GM12878 (cell line): Measurements from ENCODE around the gene MDH1. TPM values are rescaled to one million over a fixed set of nuclear protein-coding genes. Genes with fewer than 3 reads are reported as not detected.

Source experiments
- ATAC-seq: fragments of 200-7000 bp; cut with Tn5 transposase; 3 replicates; pipeline ENCODE4 v1.9.1; 2020; ENCODE audit warnings: mild to moderate bottlenecking, moderate library complexity
- BruUV-seq: library from RNA; stranded (reverse); fragments of 400-500 nt; replicated peaks from 2 replicates; lab custom pipeline; 2021; lab: Mats Ljungman, UMichigan
- CTCF ChIA-PET: fragments of 300-600 bp; sonication (Branson Sonifier 250); formaldehyde crosslinking; extraction: SDS; loops from one replicate; lab custom pipeline; 2021; ENCODE audit warnings: inconsistent platforms; lab: Yijun Ruan, JAX
- POLR2A ChIA-PET: fragments of 350-600 bp; formaldehyde crosslinking; extraction: SDS; loops from one replicate; lab custom pipeline; 2021; ENCODE audit warnings: inconsistent platforms; lab: Charles Lee
- RAD21 ChIA-PET: fragments of 300-600 bp; sonication (Branson Sonifier 250); formaldehyde crosslinking; loops from one replicate; lab custom pipeline; 2023; ENCODE audit warnings: antibody characterized with exemption; ENCODE audit not compliant: unreplicated experiment; lab: Charles Lee
- SMC1A ChIA-PET: fragments of 300-600 bp; sonication (Branson Sonifier 250); formaldehyde crosslinking; loops from one replicate; lab custom pipeline; 2023; ENCODE audit not compliant: unreplicated experiment, uncharacterized antibody; lab: Charles Lee
- DNase-seq: peaks from one replicate; pipeline ENCODE4 v3.0.0-alpha.2; 2011; ENCODE audit warnings: low read depth, low spot score
- FAIRE-seq: peaks from 3 replicates; lab custom pipeline; 2011; peaks lifted over from hg19 to GRCh38; lab: Jason Lieb, UNC
- H2AFZ ChIP-seq: 2 replicates; pipeline ENCODE4 v1.6.0; 2011; ENCODE audit warnings: low read depth, low read length, control low read depth; ENCODE audit not compliant: control insufficient read depth
- H3K27ac ChIP-seq: 2 replicates; pipeline ENCODE4 v1.5.1; 2011; ENCODE audit warnings: control low read depth; ENCODE audit not compliant: control insufficient read depth, insufficient read depth
- H3K27me3 ChIP-seq, 2 experiments: replicated peaks in 1 of 2; 2 replicates each; pipeline versions ENCODE4 v1.6.0 to v1.6.1; 2011; ENCODE audit warnings: low read length in 1 of 2; ENCODE audit not compliant: control insufficient read depth in 2 of 2, insufficient read depth in 2 of 2
- H3K36me3 ChIP-seq, 2 experiments: 2 replicates each; pipeline ENCODE4 v1.5.1; 2011; ENCODE audit warnings: low read length in 1 of 2; ENCODE audit not compliant: control insufficient read depth in 2 of 2, insufficient read depth in 2 of 2
- H3K4me1 ChIP-seq: 2 replicates; pipeline ENCODE4 v1.6.1; 2011; ENCODE audit warnings: mild to moderate bottlenecking, low read length, moderate library complexity, mixed read lengths; ENCODE audit not compliant: control insufficient read depth, insufficient read depth
- H3K4me2 ChIP-seq: 2 replicates; pipeline ENCODE4 v1.6.0; 2011; ENCODE audit warnings: control low read depth; ENCODE audit not compliant: control insufficient read depth, insufficient read depth
- H3K4me3 ChIP-seq: fragments of 200-600 bp; sonication (generic); 2 replicates; pipeline ENCODE4 v1.5.1; 2016
- H3K79me2 ChIP-seq: 2 replicates; pipeline ENCODE4 v1.6.0; 2011; ENCODE audit warnings: low read length; ENCODE audit not compliant: control insufficient read depth, insufficient read depth
- H3K9ac ChIP-seq: 2 replicates; pipeline ENCODE4 v1.8.0; 2011; ENCODE audit warnings: low read length, control low read depth, mixed read lengths; ENCODE audit not compliant: control insufficient read depth, insufficient read depth
- H3K9me3 ChIP-seq: replicated peaks from 3 replicates; pipeline ENCODE4 v1.5.1; 2011; ENCODE audit warnings: mild to moderate bottlenecking, low read length; ENCODE audit not compliant: control insufficient read depth, insufficient read depth
- H4K20me1 ChIP-seq: 2 replicates; pipeline ENCODE4 v1.6.0; 2011; ENCODE audit not compliant: control insufficient read depth, insufficient read depth
- CEBPZ ChIP-seq: fragments of 150-350 bp; IDR thresholded peaks from 2 replicates; pipeline ENCODE4 v1.6.1; 2016; ENCODE audit warnings: low read depth, low read length
- ETV6 ChIP-seq, 2 experiments: fragments of 450-650 bp in 1 of 2; IDR thresholded peaks in 1 of 2; conservative IDR thresholded peaks in 1 of 2; 2 replicates each; pipeline ENCODE4 v1.6.1; 2014; ENCODE audit warnings: antibody characterized with exemption in 1 of 2, borderline replicate concordance in 1 of 2, low read depth in 1 of 2, mild to moderate bottlenecking in 1 of 2, moderate library complexity in 1 of 2
- IKZF2 ChIP-seq, 2 experiments: fragments of 450-650 bp; IDR thresholded peaks; 2 replicates each; pipeline ENCODE4 v1.6.1; 2017; ENCODE audit warnings: mild to moderate bottlenecking in 2 of 2, moderate library complexity in 2 of 2
- MYB ChIP-seq: fragments of 150-350 bp; IDR thresholded peaks from 2 replicates; pipeline ENCODE4 v1.6.1; 2014; ENCODE audit warnings: mild to moderate bottlenecking, low read depth, low read length, borderline replicate concordance
- NFIC ChIP-seq: IDR thresholded peaks from 2 replicates; pipeline ENCODE4 v1.6.1; 2012; ENCODE audit warnings: low read depth, mild to moderate bottlenecking, inconsistent platforms, low read length, moderate library complexity
- RAD51 ChIP-seq: fragments of 450-650 bp; IDR thresholded peaks from 2 replicates; pipeline ENCODE4 v1.6.1; 2016; ENCODE audit warnings: moderate library complexity, mild to moderate bottlenecking, inconsistent platforms
- RUNX3 ChIP-seq: IDR thresholded peaks from 2 replicates; pipeline ENCODE4 v1.6.1; 2012; ENCODE audit warnings: low read length, inconsistent platforms
- SIX5 ChIP-seq: IDR thresholded peaks from 2 replicates; pipeline ENCODE4 v1.6.1; 2011; ENCODE audit warnings: mild to moderate bottlenecking, low read depth, low read length, moderate library complexity; ENCODE audit not compliant: severe bottlenecking
- SMAD5 ChIP-seq: IDR thresholded peaks from 2 replicates; pipeline ENCODE4 v1.6.1; 2016; ENCODE audit warnings: antibody characterized with exemption, low read depth
- SRF ChIP-seq, 2 experiments: IDR thresholded peaks; 2 replicates each; pipeline ENCODE4 v1.6.1; 2011; ENCODE audit warnings: low read depth in 2 of 2, low read length in 2 of 2, mild to moderate bottlenecking in 1 of 2, moderate library complexity in 1 of 2
- STAT1 ChIP-seq: fragments of 450-650 bp; conservative IDR thresholded peaks from 2 replicates; pipeline ENCODE4 v1.6.1; 2014; ENCODE audit warnings: antibody characterized with exemption, mild to moderate bottlenecking
- STAT3 ChIP-seq: IDR thresholded peaks from 2 replicates; pipeline ENCODE4 v1.6.1; 2011; ENCODE audit warnings: low read depth, low read length, improper control_type of control experiment
- TCF3 ChIP-seq: IDR thresholded peaks from 2 replicates; pipeline ENCODE4 v1.6.1; 2012; ENCODE audit warnings: low read depth, mild to moderate bottlenecking, low read length, borderline replicate concordance; ENCODE audit not compliant: insufficient read depth
- TCF7 ChIP-seq: IDR thresholded peaks from 2 replicates; pipeline ENCODE4 v1.6.1; 2014; ENCODE audit warnings: antibody characterized with exemption, borderline replicate concordance
- USF1 ChIP-seq: IDR thresholded peaks from 2 replicates; pipeline ENCODE4 v1.6.1; 2011; ENCODE audit warnings: borderline replicate concordance, low read depth, mild to moderate bottlenecking, moderate library complexity, mixed read lengths, low read length; ENCODE audit not compliant: insufficient read depth; ENCODE audit errors: extremely low read length
- ZNF384 ChIP-seq: IDR thresholded peaks from 2 replicates; pipeline ENCODE4 v1.6.1; 2012; ENCODE audit warnings: low read depth, mild to moderate bottlenecking, low read length, improper control_type of control experiment, borderline replicate concordance
- WGBS: methylation state at CpG from one replicate; pipeline ENCODE4 v1.1.6; 2016; ENCODE audit warnings: low lambda C conversion rate; ENCODE audit not compliant: insufficient replicate concordance, insufficient coverage; ENCODE audit errors: missing lambda C conversion rate; 5-methylcytosine and 5-hydroxymethylcytosine counted together
- in situ Hi-C: fragments of 300-500 bp; cut with MboI; formaldehyde crosslinking; loops from 9 replicates; pipeline ENCODE4 v1.14.3; 2018; ENCODE audit warnings: mixed read lengths
- intact Hi-C: fragments of 100-400 bp; cut with micrococcal nuclease; formaldehyde crosslinking; loops from one replicate; pipeline ENCODE4 v1.14.2; 2022; ENCODE audit not compliant: unreplicated experiment
- polyA plus RNA-seq, 11 experiments: library from polyadenylated mRNA; depleted of rRNA in 4 of 11; unstranded in 6 of 11; stranded (reverse) in 5 of 11; fragments of >200 nt; fragmentation: Nextera tagmentation in 4 of 11; fragmentation: Illumina TruSeq in 1 of 11; extraction: Ambion mirVana in 4 of 11; extraction: Trizol in 1 of 11; gene quantifications; 1 replicate in 1 of 11; 2 replicates in 10 of 11; pipeline versions ENCODE4 v1.2.1 to v1.2.3, GENCODE V29; 2011 to 2016; ENCODE audit warnings: inconsistent platforms in 2 of 11, missing spikeins in 2 of 11, low read depth in 1 of 11
- total RNA-seq, 4 experiments: library from RNA; depleted of rRNA in 3 of 4; stranded (reverse); fragments of >200 nt in 3 of 4; fragmentation: Illumina TruSeq in 1 of 4; extraction: Trizol in 1 of 4; gene quantifications; 2 replicates each; pipeline versions ENCODE4 v1.2.1 to v1.2.3, GENCODE V29; 2013 to 2021
- TF ChIP-seq, protein P1 (sequence below): IDR thresholded peaks from 2 replicates; pipeline ENCODE4 v1.6.1; 2011; ENCODE audit warnings: low read depth, mild to moderate bottlenecking, low read length, moderate library complexity, borderline replicate concordance; ENCODE audit errors: extremely low read depth
- TF ChIP-seq, protein P2 (sequence below): fragments of 450-650 bp; IDR thresholded peaks from 2 replicates; pipeline ENCODE4 v1.6.1; 2016; ENCODE audit warnings: mild to moderate bottlenecking

Gene MDH1
- total and polyA plus RNA-seq, 10 of the 15 experiments (the other 5 are each of a cell fraction or from before 2014, with no cell fraction given), result 254 to 1,581 (median 440) TPM

DNA sequence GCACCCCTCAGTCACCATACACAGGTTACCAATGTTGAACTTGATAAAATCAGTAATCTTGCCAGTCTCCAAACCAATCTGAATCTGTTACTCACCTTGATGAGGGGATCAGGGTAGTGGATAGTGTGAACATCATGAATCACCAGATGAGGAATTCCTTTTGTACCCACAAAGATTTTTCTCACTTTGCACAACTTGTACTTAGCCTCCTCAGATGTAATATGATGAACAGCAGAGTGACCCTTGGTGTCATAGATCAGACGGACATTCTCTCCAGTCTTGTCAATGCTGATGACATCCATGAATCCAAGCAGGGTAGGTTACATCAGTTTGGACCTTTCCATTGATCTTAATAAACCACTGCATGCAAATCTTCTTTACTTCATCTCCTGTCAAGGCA is 54.7 kb downstream of the MDH1 start (continued):
- TF ChIP-seq MYB, result no peak
- TF ChIP-seq STAT1, result no peak
- TF ChIP-seq ETV6 (conservative IDR thresholded peaks at IDR 0.05 in 1 of 2, IDR thresholded peaks at IDR 0.05 in 1 of 2; ENCODE audit: borderline replicate concordance in 1 of 2, low read depth in 1 of 2), result no peak
- no peak for TF ChIP-seq TCF3
- no peak for TF ChIP-seq RUNX3
- no peak for TF ChIP-seq STAT3
- TF ChIP-seq NFIC, result no peak

GRCh38 chr2:63648632-63649031 is 59.9 kb downstream of the MDH1 start:
- Histone ChIP-seq H3K9ac (no peak overlapping the region), H3K36me3 (no peaks in the 10 kb centered on the region), H3K79me2 (no peaks in the 10 kb centered on the region), H3K27me3 (no peaks in the 10 kb centered on the region), H2AFZ (no peak overlapping the region), H3K27ac (no peak overlapping the region), H3K9me3 (no peaks in the 10 kb centered on the region), H3K4me1 (no peaks in the 10 kb centered on the region), H3K4me3 (no peak overlapping the region), H3K4me2 (no peak overlapping the region), H4K20me1 (no peaks in the 10 kb centered on the region)
- SMC1A ChIA-PET, result no interaction called here
- no TSS peak for BruUV-seq
- in situ Hi-C loops, result no loop called here
- intact Hi-C loops, result no loop called here
- CTCF ChIA-PET, result no interaction called here
- no peak for ATAC-seq
- POLR2A ChIA-PET, result no interaction called here
- FAIRE-seq, result no peak
- RAD21 ChIA-PET, result no interaction called here
- WGBS, result 13% methylated on average over 2 of the region's 2 CpGs
- DNase-seq, result no peak
- TF ChIP-seq CEBPZ (no peak), SMAD5 (no peak), TCF7 (no peak), ZNF384 (no peak), IKZF2 (IDR thresholded peaks at IDR 0.05) (no peak), USF1 (no peak), SRF (IDR thresholded peaks at IDR 0.05; ENCODE audit: low read depth in 2 of 2, low read length in 2 of 2) (no peak), SIX5 (no peak), RAD51 (no peak)
- TF ChIP-seq, protein P1, sequence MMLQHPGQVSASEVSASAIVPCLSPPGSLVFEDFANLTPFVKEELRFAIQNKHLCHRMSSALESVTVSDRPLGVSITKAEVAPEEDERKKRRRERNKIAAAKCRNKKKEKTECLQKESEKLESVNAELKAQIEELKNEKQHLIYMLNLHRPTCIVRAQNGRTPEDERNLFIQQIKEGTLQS, result no peak
- TF ChIP-seq, protein P2, sequence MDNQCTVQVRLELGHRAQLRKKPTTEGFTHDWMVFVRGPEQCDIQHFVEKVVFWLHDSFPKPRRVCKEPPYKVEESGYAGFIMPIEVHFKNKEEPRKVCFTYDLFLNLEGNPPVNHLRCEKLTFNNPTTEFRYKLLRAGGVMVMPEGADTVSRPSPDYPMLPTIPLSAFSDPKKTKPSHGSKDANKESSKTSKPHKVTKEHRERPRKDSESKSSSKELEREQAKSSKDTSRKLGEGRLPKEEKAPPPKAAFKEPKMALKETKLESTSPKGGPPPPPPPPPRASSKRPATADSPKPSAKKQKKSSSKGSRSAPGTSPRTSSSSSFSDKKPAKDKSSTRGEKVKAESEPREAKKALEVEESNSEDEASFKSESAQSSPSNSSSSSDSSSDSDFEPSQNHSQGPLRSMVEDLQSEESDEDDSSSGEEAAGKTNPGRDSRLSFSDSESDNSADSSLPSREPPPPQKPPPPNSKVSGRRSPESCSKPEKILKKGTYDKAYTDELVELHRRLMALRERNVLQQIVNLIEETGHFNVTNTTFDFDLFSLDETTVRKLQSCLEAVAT, result no peak
